D721Med (cell line): ENCODE measurements around the gene CEP63.

Experiments
- DNase-seq: peaks from one replicate; pipeline ENCODE4 v3.0.0; 2011; ENCODE audit warnings: low spot score; ENCODE audit not compliant: insufficient read length
- FAIRE-seq: peaks from 2 replicates; lab custom pipeline; 2011; peaks lifted over from hg19 to GRCh38; lab: Jason Lieb, UNC
- TF ChIP-seq, protein P1 (sequence below): IDR thresholded peaks from 2 replicates; pipeline ENCODE4 v1.5.1; 2012; ENCODE audit warnings: mild to moderate bottlenecking, control low read depth; ENCODE audit not compliant: insufficient read depth; ENCODE audit errors: missing control alignments

Gene CEP63

DNA sequence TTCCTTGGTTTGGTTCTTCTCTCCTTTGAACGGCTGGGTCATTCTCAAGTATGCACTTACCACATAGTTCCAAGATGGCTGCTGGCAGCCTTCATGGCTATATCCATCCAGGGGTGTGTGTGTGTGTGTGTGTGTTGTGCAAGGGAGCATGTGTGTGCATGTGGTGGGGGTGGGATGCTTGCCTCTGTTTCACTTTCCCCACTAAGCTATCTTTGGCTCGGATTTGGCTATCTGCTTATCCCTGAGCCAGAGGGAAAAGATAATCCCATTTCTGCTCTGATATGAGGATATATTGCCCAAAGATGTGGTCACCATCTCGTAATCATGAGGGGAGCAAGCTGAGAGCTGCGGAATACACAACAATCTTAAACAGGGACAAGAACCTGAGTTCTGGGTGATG is 26.3 kb upstream of the CEP63 start:
- TF ChIP-seq, protein P1, sequence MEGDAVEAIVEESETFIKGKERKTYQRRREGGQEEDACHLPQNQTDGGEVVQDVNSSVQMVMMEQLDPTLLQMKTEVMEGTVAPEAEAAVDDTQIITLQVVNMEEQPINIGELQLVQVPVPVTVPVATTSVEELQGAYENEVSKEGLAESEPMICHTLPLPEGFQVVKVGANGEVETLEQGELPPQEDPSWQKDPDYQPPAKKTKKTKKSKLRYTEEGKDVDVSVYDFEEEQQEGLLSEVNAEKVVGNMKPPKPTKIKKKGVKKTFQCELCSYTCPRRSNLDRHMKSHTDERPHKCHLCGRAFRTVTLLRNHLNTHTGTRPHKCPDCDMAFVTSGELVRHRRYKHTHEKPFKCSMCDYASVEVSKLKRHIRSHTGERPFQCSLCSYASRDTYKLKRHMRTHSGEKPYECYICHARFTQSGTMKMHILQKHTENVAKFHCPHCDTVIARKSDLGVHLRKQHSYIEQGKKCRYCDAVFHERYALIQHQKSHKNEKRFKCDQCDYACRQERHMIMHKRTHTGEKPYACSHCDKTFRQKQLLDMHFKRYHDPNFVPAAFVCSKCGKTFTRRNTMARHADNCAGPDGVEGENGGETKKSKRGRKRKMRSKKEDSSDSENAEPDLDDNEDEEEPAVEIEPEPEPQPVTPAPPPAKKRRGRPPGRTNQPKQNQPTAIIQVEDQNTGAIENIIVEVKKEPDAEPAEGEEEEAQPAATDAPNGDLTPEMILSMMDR: no peak
- no peak for DNase-seq
- FAIRE-seq: no peak

DNA sequence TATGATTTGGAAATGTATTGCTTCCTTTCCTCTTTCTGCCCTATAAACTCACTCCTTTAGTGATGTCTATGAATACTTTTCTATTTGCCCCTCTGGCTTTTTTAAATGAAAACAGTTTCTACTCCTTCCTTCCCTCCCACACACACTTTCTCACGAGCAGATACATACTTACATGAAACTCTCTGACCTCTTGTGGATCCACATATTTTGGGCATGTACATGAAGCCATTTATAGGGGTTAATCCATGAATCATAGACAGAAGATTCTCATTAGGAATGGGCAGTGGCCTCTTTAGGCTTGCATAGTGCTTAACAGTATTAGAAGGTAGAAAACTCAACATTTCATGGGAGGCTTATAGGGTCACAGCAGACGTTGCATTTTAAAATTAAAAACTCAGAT is 24.9 kb upstream of the CEP63 start:
- TF ChIP-seq, protein P1: no peak
- FAIRE-seq (no peak), DNase-seq (no peak)

DNA sequence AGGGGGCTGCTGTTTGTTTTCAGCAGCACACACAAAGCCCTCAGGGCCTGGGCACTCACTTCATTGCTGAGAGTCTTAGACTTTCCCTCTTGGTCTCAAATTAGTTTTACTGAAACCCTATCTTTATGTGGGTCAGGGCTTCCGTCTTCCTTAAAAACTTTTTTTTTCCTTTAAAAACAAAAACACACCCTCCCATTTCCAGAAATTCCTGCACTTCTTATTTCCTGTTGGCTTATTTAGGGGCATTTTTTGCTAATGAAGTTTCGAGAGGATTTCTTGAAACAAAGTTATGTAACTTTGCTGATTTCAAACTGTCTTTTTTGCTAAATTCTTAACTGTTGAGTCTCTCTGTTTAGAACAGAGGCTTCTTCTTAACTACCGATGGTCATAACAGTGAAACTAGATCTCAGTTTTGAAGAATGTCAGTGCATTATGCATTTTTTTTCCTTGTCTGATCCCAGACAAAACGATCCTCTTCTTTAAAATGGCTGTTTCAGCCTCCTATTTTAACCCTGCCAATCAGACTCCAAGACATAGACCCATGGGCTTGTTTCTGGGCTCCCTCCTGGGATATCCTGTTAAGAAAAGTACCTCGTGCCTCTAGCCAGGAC is 23.4 kb upstream of the CEP63 start:
- TF ChIP-seq, protein P1: no peak
- DNase-seq: no peak
- FAIRE-seq: no peak

DNA sequence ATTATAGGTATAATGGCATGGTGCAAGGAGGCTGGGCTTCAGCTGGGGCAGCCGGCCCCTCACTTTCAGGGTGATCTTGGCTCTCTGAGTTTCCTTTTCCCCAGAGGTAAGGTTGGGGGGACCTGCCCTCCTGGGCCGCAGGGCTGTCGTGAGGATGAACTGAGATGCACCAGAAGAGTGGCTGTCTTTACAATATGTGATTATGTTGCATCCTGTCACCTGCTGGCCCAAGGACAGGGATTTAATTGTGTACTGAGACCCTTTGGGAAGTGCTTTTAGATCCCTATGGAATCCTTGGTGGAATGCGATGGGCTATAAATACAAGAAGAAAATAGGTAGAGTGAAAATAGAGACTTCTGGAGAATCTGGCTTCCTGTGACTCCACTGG is 22.2 kb upstream of the CEP63 start:
- FAIRE-seq: no peak
- TF ChIP-seq, protein P1: no peak
- no peak for DNase-seq

DNA sequence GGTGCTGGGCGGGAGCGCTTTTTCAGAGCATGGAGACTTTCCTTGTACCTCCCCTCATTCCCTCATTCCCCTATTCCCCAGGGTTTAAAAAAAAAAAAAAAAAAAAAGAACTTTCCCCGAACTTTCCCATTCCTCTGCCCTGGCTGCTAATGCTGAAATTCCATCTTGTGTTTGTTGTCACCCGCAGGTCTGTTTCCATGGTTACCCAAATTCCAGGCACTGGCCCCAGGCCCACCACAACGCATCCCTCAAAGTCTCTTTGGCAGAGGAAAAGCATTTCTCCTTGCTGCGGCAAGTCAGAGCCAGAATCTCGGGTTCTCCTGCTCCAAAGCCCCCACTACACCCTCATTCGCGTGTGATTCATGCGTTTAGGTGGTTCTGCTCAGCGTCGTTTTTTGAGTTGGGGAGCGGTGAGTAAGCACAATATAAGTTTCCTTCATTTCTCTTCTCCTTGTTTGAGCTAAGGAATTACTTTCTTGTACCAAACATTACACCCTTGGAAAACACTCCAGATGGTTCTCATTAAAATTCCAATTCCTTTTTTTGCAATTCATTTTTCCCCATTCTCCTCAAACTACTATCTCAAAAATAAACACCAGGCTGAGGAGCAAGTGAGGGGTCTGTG is 21.7 kb upstream of the CEP63 start:
- no peak for DNase-seq
- TF ChIP-seq, protein P1: no peak
- FAIRE-seq: no peak

DNA sequence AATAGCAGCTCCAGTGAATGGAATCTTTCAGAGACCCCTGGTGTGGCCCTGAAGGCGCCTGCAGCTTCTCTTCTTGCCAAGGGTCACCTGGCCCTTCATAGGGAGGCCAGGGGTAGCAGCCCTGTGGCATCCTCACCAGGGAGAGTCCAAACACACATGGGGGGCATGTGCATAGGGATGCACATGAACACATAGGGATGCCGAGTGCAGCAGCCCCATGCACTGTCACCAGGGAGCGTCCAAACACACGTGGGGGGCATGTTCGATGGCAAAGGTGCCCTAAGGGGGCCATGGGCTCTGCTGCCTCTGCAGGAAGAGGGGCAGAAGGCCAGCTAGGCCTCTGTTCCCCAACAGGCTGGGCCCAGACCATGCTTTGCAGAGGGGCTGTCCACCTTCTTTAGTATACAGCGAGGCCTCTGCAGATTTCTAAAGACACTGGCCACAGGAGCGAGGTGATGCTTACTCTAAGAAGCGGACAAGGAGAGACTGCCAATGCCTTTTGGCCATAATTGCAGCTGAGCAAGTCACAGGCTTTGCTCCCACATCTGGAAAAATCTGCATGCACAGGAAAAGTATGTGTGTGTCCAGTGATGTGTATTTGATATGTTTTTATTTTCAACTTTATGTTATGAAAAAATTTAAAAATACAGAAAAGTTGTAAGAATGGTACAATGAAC is 21.0 kb upstream of the CEP63 start:
- TF ChIP-seq, protein P1: no peak
- FAIRE-seq (no peak), DNase-seq (no peak)

DNA sequence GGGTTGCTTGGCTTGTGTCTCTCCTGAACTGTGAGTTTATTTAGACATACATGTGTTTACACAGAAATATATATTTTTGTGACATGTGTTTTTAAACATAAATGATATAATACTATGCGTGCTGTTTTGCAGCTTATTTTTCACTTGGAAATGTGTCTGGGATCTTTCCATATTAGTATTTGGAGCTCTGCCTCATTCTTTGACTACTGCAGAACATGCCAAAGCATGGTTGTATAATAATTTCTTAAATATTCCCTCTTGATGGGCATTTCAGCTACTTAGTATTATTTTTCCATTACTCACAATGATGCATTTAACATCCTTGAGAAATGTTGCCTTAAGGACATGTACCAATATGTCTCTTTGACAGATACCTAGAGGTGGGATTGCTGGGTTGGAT is 19.5 kb upstream of the CEP63 start:
- FAIRE-seq (no peak), DNase-seq (no peak)
- TF ChIP-seq, protein P1: no peak
